GM18526 (cell line): ENCODE results near the gene PAM.

Source experiments
- POLR2A ChIP-seq: IDR thresholded peaks from 3 replicates; pipeline ENCODE4 v1.6.1; 2011; ENCODE audit not compliant: insufficient read length; ENCODE audit errors: extremely low read depth

PAM gene

DNA sequence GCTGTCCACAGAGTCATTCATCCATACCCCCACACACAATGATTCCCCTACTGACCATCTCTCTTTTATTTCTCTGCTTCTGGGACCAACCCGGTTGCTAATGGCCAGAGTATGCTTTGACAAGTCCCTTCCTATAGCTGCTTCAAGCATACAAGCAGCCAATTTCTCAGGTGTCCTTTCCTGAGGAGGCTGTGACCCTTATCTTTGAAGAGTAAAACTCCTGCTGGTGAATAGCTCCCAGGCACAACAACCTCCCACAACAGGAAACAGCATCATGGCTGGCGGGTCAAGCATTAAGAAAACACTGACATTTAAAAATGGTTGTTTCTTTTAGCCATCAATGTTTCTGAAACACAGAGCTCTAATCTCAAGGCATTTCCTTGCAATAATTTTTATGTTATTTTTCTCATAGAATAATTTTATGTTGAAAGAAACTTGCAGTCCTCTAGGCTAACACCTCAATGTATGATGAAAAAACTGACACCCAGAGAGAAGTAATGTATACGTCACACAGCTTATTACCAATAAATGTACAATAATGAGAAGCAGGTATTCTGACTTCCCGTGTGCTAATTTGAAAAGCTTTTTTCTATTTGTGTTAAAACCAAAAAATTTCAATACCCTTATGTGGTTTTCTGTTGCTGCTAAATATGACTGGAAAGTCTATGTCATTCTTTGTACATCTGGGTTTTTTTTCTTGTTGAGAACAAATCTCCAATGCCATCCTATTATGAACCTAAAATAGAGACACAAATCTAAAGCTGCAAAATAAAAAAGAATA is 7.5 kb upstream of the PAM start:
- no peak for TF ChIP-seq POLR2A

DNA sequence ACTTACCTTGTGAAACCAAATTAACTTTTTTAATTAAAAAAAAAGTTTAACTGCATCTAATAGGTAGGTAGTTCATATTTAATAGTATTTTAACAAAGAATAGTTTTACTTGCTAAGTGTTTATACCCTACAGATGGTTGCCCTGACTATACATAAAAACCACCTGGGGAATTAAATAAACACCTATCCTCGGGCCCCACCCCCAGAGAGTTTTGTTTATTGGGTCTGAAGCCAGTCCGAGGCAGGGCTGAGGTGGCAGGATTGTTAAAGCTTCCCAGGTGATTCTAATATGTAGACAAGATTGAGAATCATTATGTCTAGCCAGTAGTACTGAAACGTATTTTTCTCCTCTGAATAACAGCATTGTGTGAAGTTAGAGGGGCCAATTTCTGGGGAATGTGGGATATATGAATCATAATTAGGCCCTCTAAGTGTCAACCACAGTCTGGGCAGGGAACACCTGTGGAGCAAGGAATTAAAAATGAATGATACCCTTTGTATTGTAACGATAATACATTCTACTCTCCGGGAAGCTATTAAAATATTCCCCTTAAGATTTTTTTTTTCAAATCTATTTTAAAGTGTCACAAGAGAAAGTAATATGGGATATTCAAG is 5.6 kb upstream of the PAM start:
- no peak for TF ChIP-seq POLR2A

DNA sequence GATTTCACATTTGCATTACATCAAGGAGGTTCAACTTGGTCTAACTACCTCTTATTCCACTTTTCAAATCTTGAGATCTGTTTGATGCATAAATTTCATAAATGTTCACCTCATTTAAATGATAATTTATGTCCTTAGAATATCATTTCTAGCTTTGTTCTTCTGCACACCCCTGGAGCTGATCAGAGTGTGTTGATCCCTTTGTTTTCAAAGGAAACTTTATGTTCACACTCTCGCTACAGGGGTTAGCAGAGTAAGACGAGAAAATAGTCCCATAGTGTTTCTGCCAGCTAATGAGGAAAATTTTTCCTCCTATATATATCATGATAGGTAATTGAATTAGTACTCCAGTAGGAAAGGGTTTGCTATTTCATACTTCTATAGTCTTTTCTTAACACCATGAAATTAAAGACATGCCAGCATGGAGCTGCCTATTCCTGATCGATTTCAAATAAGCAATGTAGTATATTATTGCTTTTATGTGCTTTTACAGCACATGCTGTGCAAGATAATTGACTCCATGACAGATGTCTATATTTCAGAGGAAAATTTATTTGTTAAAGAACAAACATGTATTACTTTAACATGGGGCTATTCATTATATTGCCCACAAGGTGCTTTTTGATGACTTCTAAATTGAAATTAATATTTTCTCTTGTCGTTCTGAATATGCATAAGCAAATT is 4.8 kb upstream of the PAM start:
- TF ChIP-seq POLR2A, result no peak

DNA sequence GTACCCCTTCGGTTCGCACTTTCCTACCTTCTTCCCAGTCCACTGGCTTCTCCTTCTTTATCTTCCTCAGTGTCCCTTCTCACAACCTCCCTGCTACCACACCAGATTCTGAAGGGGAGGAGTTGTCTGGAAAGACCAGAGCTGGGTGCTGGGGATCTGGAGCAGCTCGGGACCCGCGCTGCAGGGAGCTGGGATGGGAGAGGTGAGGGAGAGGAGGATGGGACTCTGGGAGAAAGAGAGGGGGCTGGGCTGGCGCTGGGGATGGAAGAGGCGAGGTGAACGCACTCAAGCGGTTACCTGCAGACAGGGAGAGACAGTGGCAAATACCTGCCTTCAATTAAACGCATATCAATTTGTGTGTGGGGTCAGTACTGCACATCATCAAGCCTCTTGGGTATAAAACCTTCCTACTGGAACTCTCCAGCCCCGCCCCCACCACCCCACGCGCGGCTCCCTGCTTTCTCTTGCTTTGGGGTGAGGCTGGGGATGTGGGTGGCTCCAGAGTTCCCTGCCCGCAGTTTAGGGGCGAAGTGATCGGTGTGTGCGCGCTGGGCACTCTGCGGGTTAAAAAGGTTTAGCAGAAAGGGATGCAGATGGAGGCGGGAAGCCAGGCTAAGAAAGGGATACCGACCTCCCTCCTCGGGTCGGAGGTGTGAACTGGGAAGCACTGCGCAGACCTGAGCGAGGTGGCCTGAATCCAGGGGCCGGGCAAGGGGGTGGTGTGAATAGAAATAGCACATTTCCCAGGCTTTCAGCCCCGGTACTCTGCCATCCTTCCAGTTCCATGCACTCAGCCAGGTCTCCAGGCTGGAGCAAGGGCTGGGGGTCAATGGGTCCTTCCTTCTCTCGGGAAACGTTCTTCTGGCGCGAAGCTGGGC is 977 bp upstream of the PAM start:
- TF ChIP-seq POLR2A, result no peak

DNA sequence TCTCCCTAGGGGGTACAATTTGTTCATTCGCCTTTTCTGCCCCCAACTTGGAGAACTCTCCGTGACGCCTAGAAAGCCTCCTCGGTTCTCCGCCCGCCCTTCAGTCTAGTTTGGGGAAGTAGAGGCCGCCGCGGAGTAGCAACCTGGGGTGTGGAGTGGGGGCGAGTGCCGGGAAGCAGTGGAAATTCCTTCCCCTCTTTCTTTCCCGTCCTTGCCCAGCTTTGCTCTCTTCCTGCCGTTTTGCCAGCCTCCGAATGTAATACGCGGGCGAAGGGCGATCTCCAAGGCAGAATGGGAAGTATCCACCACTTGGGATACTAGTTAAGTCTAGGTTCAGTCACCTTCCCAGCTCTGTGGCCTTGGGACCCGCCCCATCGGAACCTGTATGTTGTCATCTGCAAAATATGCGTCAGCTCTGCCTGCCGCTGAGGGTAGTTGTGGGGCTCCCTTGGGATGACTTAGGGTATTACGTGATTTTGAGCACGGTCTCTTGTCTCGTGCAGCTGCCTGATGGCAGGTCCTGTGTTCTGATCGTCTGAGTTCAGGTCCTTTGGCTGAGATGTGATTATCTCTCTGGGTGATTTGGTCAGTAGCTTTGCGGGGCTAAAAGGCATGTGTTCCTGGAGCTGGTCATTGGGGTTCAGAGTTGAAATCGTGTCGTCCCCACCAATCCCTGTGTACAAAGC is 724 bp downstream of the PAM start:
- peak; percentile 31 for TF ChIP-seq POLR2A

DNA sequence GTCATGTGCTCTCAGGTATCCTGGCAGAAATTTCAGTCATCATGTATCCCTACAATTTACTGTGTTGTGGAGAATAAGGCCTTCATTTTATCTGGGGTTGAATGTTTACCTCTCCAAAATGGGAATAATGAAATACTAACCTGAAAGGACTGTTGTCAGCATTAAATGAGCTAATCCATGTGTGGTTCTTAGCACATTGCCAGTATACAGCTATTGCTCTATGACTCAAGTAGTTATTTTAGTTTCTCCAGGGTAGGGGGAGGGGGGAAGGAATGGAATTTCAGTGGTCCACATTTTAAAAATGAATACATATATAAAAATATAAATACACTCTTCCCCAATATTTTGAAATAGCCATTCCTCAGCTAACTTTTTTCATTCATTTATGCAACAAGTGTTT is 3.5 kb downstream of the PAM start:
- no peak for TF ChIP-seq POLR2A

DNA sequence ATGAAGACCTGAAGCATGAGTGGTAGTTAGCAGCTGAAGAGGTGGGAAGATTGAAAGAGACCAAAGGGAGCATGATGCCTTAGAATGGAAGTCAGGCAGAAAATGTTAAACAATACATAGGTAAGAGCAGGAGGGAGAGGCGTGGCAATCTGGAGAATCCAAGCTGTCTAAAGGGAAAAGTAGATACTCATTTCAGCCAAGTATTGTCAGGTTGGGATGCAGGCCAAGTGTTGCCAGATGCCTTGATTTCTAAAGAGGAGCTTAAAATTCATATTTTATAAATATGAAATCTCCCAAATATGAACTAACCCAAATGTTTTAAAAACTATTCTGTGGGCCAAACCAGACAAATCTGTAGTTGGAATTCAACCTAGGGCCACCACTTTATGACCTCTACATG is 4.2 kb downstream of the PAM start:
- TF ChIP-seq POLR2A, result no peak

DNA sequence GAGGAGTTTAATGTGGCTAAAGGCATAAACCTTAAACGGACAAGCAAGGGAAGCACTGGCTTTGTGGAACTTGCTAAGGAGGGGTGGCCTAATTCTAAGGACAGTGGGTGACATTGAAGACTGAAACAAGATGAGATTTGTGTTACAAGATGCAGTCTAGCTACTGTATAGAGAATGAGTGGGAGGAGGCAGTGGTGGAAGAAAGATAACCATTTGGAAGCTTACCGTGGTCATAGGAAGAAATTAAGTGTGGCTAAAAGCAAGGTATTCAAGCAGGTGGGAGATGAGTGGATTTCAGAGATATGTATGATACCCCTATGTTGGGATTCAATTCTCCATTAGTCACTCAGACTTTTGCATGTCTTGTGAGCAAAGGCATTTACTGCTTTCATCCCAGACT is 4.6 kb downstream of the PAM start:
- TF ChIP-seq POLR2A, result no peak

DNA sequence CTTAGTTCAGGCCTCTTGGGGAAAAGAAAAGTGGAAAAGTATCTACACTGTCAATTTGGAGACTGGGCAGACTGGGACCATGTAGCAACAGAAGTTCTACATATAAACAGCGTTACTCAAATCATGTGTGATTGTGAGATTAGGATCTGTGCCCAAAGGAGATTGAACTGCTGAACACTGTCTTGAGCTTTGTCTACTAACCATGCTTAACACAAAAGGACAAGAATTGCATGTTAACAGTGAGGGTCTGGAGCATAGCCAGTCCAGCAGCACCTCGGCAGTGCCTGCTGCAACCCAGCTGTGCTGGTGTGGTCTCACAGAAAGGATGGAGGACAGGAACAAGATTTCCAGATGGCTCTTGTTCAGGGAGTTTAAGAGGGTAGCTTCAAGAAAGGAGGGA is 5.7 kb downstream of the PAM start:
- no peak for TF ChIP-seq POLR2A

DNA sequence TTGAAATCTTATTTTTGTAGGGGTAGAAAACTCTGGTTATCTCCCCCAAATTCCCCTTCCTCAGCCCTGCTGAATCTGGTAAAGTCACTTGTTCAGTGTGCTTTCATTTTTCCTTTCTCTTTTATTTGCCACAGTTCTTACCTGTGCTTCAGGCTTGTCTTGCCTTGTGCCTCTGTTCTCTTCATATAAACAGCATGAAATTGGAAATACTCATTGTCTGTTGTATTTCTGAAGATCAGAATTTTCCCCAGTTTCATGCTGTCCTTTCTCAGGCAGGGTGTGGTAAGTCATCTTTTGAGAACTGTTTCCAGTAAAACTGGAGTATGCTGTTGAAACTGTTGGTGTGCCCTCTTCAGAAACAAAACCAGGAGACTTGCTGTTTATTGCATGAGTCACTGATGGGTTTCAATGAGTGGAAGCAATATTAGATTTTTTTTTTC is 7.0 kb downstream of the PAM start:
- TF ChIP-seq POLR2A, result no peak

DNA sequence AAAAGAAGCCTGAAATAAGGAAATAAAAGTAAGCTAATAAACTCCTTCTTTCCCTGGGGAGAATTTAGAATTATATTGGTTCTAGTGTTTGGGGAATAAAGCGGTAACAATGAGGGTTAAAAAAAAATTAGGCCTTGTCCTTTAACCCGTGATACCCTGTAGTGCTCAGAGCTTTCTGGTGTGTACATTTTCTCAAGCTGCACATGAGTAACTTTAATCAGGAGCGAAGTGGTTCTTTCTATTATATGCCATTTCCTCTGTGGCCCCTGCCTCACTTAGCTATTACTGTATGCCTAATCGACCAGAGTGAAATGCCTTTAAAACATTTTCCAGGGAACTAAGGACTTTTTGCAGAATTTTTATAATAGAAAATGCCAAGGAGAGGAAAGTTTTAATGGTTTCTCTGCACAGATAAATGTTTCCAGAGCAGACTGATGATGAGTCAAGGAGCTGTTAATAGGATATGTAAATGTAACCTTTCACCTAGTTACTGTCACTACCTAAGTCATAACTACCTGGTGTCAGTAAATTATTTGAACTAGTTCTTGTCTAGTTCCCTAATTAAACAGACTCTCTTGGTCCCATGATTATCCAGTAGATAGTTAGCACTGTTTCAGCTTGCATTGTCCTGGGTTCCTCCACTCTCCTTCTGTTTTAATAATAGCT is 7.6 kb downstream of the PAM start:
- no peak for TF ChIP-seq POLR2A

DNA sequence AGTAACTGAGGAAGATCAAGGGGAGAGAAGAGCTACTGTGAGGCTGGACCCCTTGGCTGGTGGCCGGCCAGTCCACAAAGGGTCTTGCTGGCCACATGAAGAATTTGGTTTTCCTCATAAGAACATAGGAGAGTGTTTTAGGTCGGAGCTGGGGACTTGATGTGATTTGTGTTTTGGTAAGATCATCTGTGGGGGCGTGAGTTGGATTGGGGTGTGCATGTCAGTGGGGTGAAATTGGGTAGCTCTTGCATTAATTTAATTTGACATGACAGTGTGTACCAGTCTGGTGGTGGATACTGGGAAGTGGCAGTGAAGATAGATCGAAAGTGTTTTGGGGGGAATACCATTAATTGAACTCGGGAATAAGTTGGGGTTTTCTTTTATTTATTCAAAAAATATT is 8.6 kb downstream of the PAM start:
- TF ChIP-seq POLR2A, result no peak

DNA sequence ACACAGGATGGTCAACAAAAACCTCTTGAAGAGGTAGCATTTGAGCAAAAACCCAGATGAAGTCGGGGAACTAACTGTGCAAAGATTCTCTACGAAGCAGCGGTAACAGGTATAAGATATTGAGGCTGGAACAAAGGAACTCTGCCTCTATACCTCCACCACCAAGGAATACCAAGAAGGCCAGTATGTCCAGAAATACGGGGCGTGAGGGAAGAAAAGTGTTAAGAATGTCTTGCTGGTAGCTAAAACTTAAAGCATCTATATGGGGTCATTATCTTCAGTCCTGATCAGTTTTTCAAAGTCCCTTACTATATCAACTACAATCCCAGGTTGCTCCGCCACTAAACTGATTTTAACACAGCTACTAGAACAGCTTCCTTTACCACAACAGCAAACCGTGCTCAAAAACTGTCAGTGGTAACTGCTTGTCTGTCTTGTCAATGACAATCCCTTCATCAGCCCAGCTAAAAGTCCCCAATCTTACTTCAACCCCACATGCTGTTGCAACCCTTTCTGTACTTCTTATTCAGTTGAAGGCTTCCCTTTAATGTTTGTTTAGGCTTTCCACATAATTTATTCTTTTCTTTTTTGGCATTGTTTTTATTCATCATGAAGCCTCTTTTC is 9.4 kb downstream of the PAM start:
- TF ChIP-seq POLR2A, result no peak

DNA sequence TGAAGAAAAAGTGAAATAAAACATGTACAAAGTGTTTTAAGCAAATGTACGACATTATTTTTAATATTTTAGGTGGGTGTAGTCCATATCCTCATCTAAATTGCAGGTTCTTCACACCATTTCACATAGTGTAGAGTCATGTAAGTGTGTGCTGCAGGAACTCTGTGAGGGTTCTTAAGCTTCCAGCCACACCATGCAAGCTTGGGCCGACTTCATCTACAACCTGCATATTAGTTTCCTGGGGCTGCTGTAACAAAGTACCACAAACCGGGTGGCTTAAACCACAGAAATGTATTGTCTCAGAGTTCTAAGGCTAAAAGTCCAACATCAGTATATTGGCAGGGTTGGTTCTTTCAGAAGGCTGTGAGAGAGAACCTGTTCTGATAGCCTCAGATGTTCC is 10.2 kb downstream of the PAM start:
- TF ChIP-seq POLR2A, result no peak
